NCI-H510A treated with DMSO at 0.1 percent for 48 hours (cell line): ENCODE measurements around the gene PPP3R2.
"Not testable (repeated sequence)": the region's sequence is repeated elsewhere in the genome, so short reads cannot be mapped to it uniquely, and the experiment has no call there.

Experiments
- DNase-seq: peaks from one replicate; lab custom pipeline; 2025; lab: John Stamatoyannopoulos, UW

PPP3R2 gene

GRCh38 chr9:101587332-101588043 lies 7.3 kb downstream of the PPP3R2 start:
- DNase-seq, result no peak

GRCh38 chr9:101586651-101587050 lies 8.1 kb downstream of the PPP3R2 start:
- DNase-seq, result no peak

- DNase-seq, result no peak
These were observed 9.0 kb downstream of the PPP3R2 start for GRCh38 chr9:101585740-101586139.

GRCh38 chr9:101582553-101582952 lies 12.2 kb downstream of the PPP3R2 start:
- no peak for DNase-seq

GRCh38 chr9:101579711-101580545 lies 14.8 kb downstream of the PPP3R2 start:
- DNase-seq, result no peak

GRCh38 chr9:101578378-101578777 lies 16.4 kb downstream of the PPP3R2 start:
- no peak for DNase-seq

- no peak for DNase-seq
These were observed 19.9 kb downstream of the PPP3R2 start for GRCh38 chr9:101574731-101575333.

- DNase-seq, result no peak
These were observed 22.5 kb downstream of the PPP3R2 start for GRCh38 chr9:101572316-101572715.

GRCh38 chr9:101571114-101571513 lies 23.7 kb downstream of the PPP3R2 start:
- DNase-seq, result no peak

GRCh38 chr9:101569741-101570501 lies 24.8 kb downstream of the PPP3R2 start:
- DNase-seq, result no peak

- no peak for DNase-seq
These were observed 26.9 kb downstream of the PPP3R2 start for GRCh38 chr9:101567725-101568350.

- no peak for DNase-seq
These were observed 27.7 kb downstream of the PPP3R2 start for GRCh38 chr9:101566904-101567724.

GRCh38 chr9:101564252-101564651 lies 30.5 kb downstream of the PPP3R2 start:
- no peak for DNase-seq

GRCh38 chr9:101562966-101563365 lies 31.8 kb downstream of the PPP3R2 start:
- DNase-seq, result no peak

- DNase-seq, result no peak
These were observed 33.0 kb downstream of the PPP3R2 start for GRCh38 chr9:101561740-101562139.

GRCh38 chr9:101549472-101550098 lies 45.2 kb downstream of the PPP3R2 start:
- DNase-seq, result not testable (repeated sequence)

- DNase-seq, result no peak
These were observed 51.6 kb downstream of the PPP3R2 start for GRCh38 chr9:101543098-101543735.
